NOMO-1 (cell line): ENCODE data around the gene PCED1B.
"Not testable (repeated sequence)": the region's sequence is repeated elsewhere in the genome, so short reads cannot be mapped to it uniquely, and the experiment has no call there.

ENCODE experiments used
- DNase-seq, 2 experiments: peaks; one replicate each; lab custom pipeline; 2025; ENCODE audit not compliant: unreplicated experiment in 2 of 2; lab: John Stamatoyannopoulos, UW

PCED1B gene

GRCh38 chr12:47268501-47269454 is 189.4 kb downstream of the PCED1B start:
- DNase-seq: no peak

GRCh38 chr12:47269916-47270315 is 190.5 kb downstream of the PCED1B start:
- no peak for DNase-seq

GRCh38 chr12:47270782-47271664 is 191.6 kb downstream of the PCED1B start:
- DNase-seq: no peak

GRCh38 chr12:47271800-47272239 is 192.4 kb downstream of the PCED1B start:
- no peak for DNase-seq

GRCh38 chr12:47272412-47273190 is 193.2 kb downstream of the PCED1B start:
- no peak for DNase-seq

GRCh38 chr12:47273191-47273626 is 193.8 kb downstream of the PCED1B start:
- no peak for DNase-seq

- DNase-seq: peak in 1 of 2 experiments; percentile 0
Observed at GRCh38 chr12:47274760-47275159, 195.3 kb downstream of the PCED1B start.

GRCh38 chr12:47276253-47276620 is 196.8 kb downstream of the PCED1B start:
- DNase-seq: no peak

- peak; percentile 90 to 93 for DNase-seq
Observed at GRCh38 chr12:47276621-47277309, 197.3 kb downstream of the PCED1B start.

- DNase-seq: peak; percentile 3 to 62
Observed at GRCh38 chr12:47277972-47278448, 198.6 kb downstream of the PCED1B start.

GRCh38 chr12:47279758-47280157 is 200.3 kb downstream of the PCED1B start:
- not testable (repeated sequence) for DNase-seq

- no peak for DNase-seq
Observed at GRCh38 chr12:47280543-47281300, 201.3 kb downstream of the PCED1B start.

GRCh38 chr12:47281667-47282171 is 202.3 kb downstream of the PCED1B start:
- no peak for DNase-seq

GRCh38 chr12:47282206-47282605 is 202.8 kb downstream of the PCED1B start:
- no peak for DNase-seq
